ENCODE data around the gene OR2G3.

DNA sequence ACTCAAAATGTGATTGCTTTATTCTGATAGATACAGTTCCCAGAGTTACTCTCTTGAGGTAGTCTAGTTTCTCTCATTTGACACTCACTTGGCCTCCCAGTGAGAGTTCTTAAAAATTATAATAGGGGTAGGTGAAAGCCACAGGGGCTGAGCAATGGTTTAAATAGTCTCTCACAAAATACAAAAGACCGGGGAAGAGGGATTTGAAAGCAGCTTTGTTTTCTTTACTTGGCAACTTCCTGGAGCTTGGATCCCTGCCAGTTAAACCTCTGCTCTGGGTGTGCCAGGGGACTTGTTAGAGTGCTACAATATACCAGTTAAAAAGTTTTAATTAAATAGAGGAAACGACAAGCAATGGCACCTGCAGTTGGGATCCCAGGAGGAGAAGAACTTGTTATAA lies 42.5 kb downstream of the OR2G3 start:
- TF ChIP-seq, protein P1, sequence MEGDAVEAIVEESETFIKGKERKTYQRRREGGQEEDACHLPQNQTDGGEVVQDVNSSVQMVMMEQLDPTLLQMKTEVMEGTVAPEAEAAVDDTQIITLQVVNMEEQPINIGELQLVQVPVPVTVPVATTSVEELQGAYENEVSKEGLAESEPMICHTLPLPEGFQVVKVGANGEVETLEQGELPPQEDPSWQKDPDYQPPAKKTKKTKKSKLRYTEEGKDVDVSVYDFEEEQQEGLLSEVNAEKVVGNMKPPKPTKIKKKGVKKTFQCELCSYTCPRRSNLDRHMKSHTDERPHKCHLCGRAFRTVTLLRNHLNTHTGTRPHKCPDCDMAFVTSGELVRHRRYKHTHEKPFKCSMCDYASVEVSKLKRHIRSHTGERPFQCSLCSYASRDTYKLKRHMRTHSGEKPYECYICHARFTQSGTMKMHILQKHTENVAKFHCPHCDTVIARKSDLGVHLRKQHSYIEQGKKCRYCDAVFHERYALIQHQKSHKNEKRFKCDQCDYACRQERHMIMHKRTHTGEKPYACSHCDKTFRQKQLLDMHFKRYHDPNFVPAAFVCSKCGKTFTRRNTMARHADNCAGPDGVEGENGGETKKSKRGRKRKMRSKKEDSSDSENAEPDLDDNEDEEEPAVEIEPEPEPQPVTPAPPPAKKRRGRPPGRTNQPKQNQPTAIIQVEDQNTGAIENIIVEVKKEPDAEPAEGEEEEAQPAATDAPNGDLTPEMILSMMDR (conservative IDR thresholded peaks at IDR 0.05; ENCODE audit: low read depth, low read length) = no peak
- TF ChIP-seq EZH2 (IDR thresholded peaks at IDR 0.05; ENCODE audit: low read length, unreplicated experiment) = no peak
